GM12872 (cell line): ENCODE measurements around the gene GEMIN4.

Source experiments
- CTCF ChIP-seq: IDR thresholded peaks from 3 replicates; pipeline ENCODE4 v1.5.1; 2011; ENCODE audit warnings: low read depth, mild to moderate bottlenecking, low read length, moderate library complexity; ENCODE audit not compliant: insufficient read depth

Gene GEMIN4

GRCh38 chr17:795721-796120 lies 43.7 kb upstream of the GEMIN4 start:
- no peak for TF ChIP-seq CTCF

- no peak for TF ChIP-seq CTCF
Measured at GRCh38 chr17:795276-795675, 43.2 kb upstream of the GEMIN4 start.

- peak; percentile 68 for TF ChIP-seq CTCF
Measured at GRCh38 chr17:794876-795275, 42.8 kb upstream of the GEMIN4 start.

- TF ChIP-seq CTCF = no peak
Measured at GRCh38 chr17:792277-792676, 40.2 kb upstream of the GEMIN4 start.

GRCh38 chr17:791829-792228 lies 39.8 kb upstream of the GEMIN4 start:
- no peak for TF ChIP-seq CTCF

- no peak for TF ChIP-seq CTCF
Measured at GRCh38 chr17:789160-789840, 37.2 kb upstream of the GEMIN4 start.

- TF ChIP-seq CTCF = no peak
Measured at GRCh38 chr17:788551-788950, 36.5 kb upstream of the GEMIN4 start.

GRCh38 chr17:787641-788221 lies 35.7 kb upstream of the GEMIN4 start:
- TF ChIP-seq CTCF = no peak
